H9 (cell line): ENCODE measurements around the gene KRCC1. TPM values are rescaled to one million over a fixed set of nuclear protein-coding genes. Genes with fewer than 3 reads are reported as not detected.

ENCODE experiments used
- DNase-seq: peaks from one replicate; pipeline ENCODE4 v3.0.0-alpha.2; 2017
- H2AFZ ChIP-seq: one replicate; pipeline ENCODE4 v1.6.1; 2013; ENCODE audit warnings: mild to moderate bottlenecking, low read length, control low read depth, moderate library complexity
- H2AK5ac ChIP-seq: 2 replicates; pipeline ENCODE4 v1.6.1; 2013; ENCODE audit warnings: low read length, control low read depth, mixed read lengths; ENCODE audit not compliant: insufficient read length
- H2BK120ac ChIP-seq: one replicate; pipeline ENCODE4 v1.6.1; 2013; ENCODE audit warnings: low read depth, mild to moderate bottlenecking, low read length, control low read depth, inconsistent platforms; ENCODE audit not compliant: poor library complexity, severe bottlenecking
- H2BK12ac ChIP-seq: 2 replicates; pipeline ENCODE4 v1.6.1; 2013; ENCODE audit warnings: low read length, control low read depth, mixed read lengths, low read depth; ENCODE audit not compliant: insufficient read length
- H2BK15ac ChIP-seq: 2 replicates; pipeline ENCODE4 v1.6.1; 2013; ENCODE audit warnings: low read depth, low read length, control low read depth
- H2BK20ac ChIP-seq: one replicate; pipeline ENCODE4 v1.6.1; 2013; ENCODE audit warnings: low read depth, mild to moderate bottlenecking, low read length, control low read depth, inconsistent platforms; ENCODE audit not compliant: poor library complexity, severe bottlenecking
- H2BK5ac ChIP-seq: 2 replicates; pipeline ENCODE4 v1.6.1; 2013; ENCODE audit warnings: low read length, control low read depth, mixed read lengths; ENCODE audit not compliant: insufficient read length
- H3K14ac ChIP-seq: 2 replicates; pipeline ENCODE4 v1.6.1; 2013; ENCODE audit warnings: low read length, control low read depth; ENCODE audit not compliant: insufficient read depth
- H3K18ac ChIP-seq: 2 replicates; pipeline ENCODE4 v1.6.1; 2013; ENCODE audit warnings: low read depth, mild to moderate bottlenecking, mixed read lengths, low read length, control low read depth; ENCODE audit not compliant: insufficient read length
- H3K23ac ChIP-seq: 2 replicates; pipeline ENCODE4 v1.6.1; 2013; ENCODE audit warnings: low read length, control low read depth, mixed read lengths, low read depth; ENCODE audit not compliant: insufficient read length
- H3K23me2 ChIP-seq: 2 replicates; pipeline ENCODE4 v1.6.1; 2013; ENCODE audit warnings: low read depth, mild to moderate bottlenecking, mixed read lengths, low read length, control low read depth; ENCODE audit not compliant: insufficient read length, poor library complexity, severe bottlenecking
- H3K27ac ChIP-seq: 2 replicates; pipeline ENCODE4 v1.5.1; 2013; ENCODE audit warnings: low read length, control low read depth, mixed read lengths, low read depth; ENCODE audit not compliant: insufficient read length
- H3K27me3 ChIP-seq: 2 replicates; pipeline ENCODE4 v1.6.1; 2013; ENCODE audit warnings: low read length, control low read depth, inconsistent platforms; ENCODE audit not compliant: insufficient read depth
- H3K4ac ChIP-seq: 2 replicates; pipeline ENCODE4 v1.6.1; 2013; ENCODE audit warnings: low read depth, mild to moderate bottlenecking, control low read depth, inconsistent platforms, low read length, moderate library complexity
- H3K4me1 ChIP-seq: 2 replicates; pipeline ENCODE4 v1.6.1; 2013; ENCODE audit warnings: low read length, control low read depth, inconsistent platforms; ENCODE audit not compliant: insufficient read depth
- H3K4me2 ChIP-seq: 2 replicates; pipeline ENCODE4 v1.6.1; 2013; ENCODE audit warnings: low read length, control low read depth, mixed read lengths; ENCODE audit not compliant: insufficient read length, insufficient read depth
- H3K56ac ChIP-seq: 2 replicates; pipeline ENCODE4 v1.6.1; 2013; ENCODE audit warnings: low read depth, mild to moderate bottlenecking, mixed read lengths, low read length, control low read depth; ENCODE audit not compliant: insufficient read length
- H3K79me1 ChIP-seq: 2 replicates; pipeline ENCODE4 v1.6.1; 2013; ENCODE audit warnings: low read depth, mild to moderate bottlenecking, moderate library complexity, low read length, control low read depth, inconsistent platforms; ENCODE audit not compliant: insufficient read depth, poor library complexity, severe bottlenecking
- H3K79me2 ChIP-seq: 2 replicates; pipeline ENCODE4 v1.6.1; 2013; ENCODE audit warnings: low read length, control low read depth, inconsistent platforms; ENCODE audit not compliant: insufficient read depth
- H3K9ac ChIP-seq: 2 replicates; pipeline ENCODE4 v1.6.1; 2013; ENCODE audit warnings: low read length, control low read depth, mixed read lengths; ENCODE audit not compliant: insufficient read length; ENCODE audit errors: extremely low read depth
- H3K9me3 ChIP-seq: one replicate; pipeline ENCODE4 v1.6.1; 2013; ENCODE audit warnings: low read depth, low read length, inconsistent platforms; ENCODE audit not compliant: control insufficient read depth
- H3T11ph ChIP-seq: one replicate; pipeline ENCODE4 v1.6.1; 2013; ENCODE audit warnings: mild to moderate bottlenecking, low read length, control low read depth, inconsistent platforms
- H4K20me1 ChIP-seq: one replicate; pipeline ENCODE4 v1.6.1; 2013; ENCODE audit not compliant: control insufficient read depth, insufficient read length, insufficient read depth
- H4K5ac ChIP-seq: 2 replicates; pipeline ENCODE4 v1.6.1; 2013; ENCODE audit warnings: low read depth, mild to moderate bottlenecking, mixed read lengths, low read length, control low read depth; ENCODE audit not compliant: insufficient read length
- H4K8ac ChIP-seq: replicated peaks from 2 replicates; pipeline ENCODE4 v1.6.1; 2013; ENCODE audit warnings: low read length, control low read depth, mixed read lengths, low read depth; ENCODE audit not compliant: insufficient read length
- H4K91ac ChIP-seq: 2 replicates; pipeline ENCODE4 v1.6.1; 2013; ENCODE audit warnings: low read depth, mild to moderate bottlenecking, moderate library complexity, mixed read lengths, low read length, control low read depth; ENCODE audit not compliant: insufficient read length
- H3K27ac Mint-ChIP-seq, 3 experiments: 2 replicates in 2 of 3; 3 replicates in 1 of 3; pipeline ENCODE4 v1.8.0; 2020 to 2021; ENCODE audit warnings: mixed read lengths in 3 of 3, mild to moderate bottlenecking in 1 of 3, moderate library complexity in 1 of 3
- H3K27me3 Mint-ChIP-seq: 2 replicates; pipeline ENCODE4 v1.8.0; 2021; ENCODE audit warnings: low read depth, mild to moderate bottlenecking, moderate library complexity, mixed read lengths
- H3K36me3 Mint-ChIP-seq, 3 experiments: 2 replicates in 2 of 3; 3 replicates in 1 of 3; pipeline ENCODE4 v1.8.0; 2020 to 2021; ENCODE audit warnings: low read depth in 3 of 3, mixed read lengths in 3 of 3; ENCODE audit not compliant: insufficient read depth in 1 of 3
- H3K4me1 Mint-ChIP-seq, 2 experiments: 2 replicates each; pipeline ENCODE4 v1.8.0; 2020; ENCODE audit warnings: mixed read lengths in 2 of 2
- H3K4me3 Mint-ChIP-seq, 2 experiments: 2 replicates in 1 of 2; 3 replicates in 1 of 2; pipeline ENCODE4 v1.8.0; 2020 to 2021; ENCODE audit warnings: mild to moderate bottlenecking in 2 of 2, mixed read lengths in 2 of 2, moderate library complexity in 1 of 2
- H3K9me3 Mint-ChIP-seq, 2 experiments: 2 replicates in 1 of 2; 3 replicates in 1 of 2; pipeline ENCODE4 v1.8.0; 2020; ENCODE audit warnings: mild to moderate bottlenecking in 2 of 2, mixed read lengths in 2 of 2, moderate library complexity in 1 of 2
- total RNA-seq: library from RNA; stranded (reverse); gene quantifications from 2 replicates; pipeline ENCODE4 v1.2.1, GENCODE V29; 2021
- TF ChIP-seq, protein P1 (sequence below): fragments of 200-600 bp; sonication (generic); conservative IDR thresholded peaks from 3 replicates; pipeline ENCODE4 v1.8.0; 2021; ENCODE audit warnings: antibody characterized with exemption, mild to moderate bottlenecking

The KRCC1 gene
- total RNA-seq, 1 experiment from 2014 or later, result 8.2 TPM

DNA sequence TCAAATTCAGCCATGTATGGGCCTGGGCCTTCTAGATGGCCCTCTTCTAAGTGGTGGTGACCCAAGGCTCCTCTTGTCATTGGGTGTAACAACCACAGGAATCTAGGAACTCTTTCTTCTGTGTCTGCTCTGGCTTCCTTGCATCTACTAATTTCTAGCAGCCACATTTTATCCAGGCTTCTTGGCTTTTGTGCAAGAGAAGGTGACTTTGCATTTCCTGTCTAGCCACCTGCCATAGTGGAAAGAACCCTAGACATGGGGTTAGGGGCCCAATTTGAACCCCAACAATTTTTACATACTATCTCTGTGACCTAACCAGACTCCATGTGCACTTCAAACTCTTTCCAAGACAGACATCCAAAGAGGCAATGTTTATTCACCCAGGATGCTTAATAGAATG is 37.2 kb upstream of the KRCC1 start:
- no peak overlapping the region for H4K8ac ChIP-seq
- TF ChIP-seq, protein P1, sequence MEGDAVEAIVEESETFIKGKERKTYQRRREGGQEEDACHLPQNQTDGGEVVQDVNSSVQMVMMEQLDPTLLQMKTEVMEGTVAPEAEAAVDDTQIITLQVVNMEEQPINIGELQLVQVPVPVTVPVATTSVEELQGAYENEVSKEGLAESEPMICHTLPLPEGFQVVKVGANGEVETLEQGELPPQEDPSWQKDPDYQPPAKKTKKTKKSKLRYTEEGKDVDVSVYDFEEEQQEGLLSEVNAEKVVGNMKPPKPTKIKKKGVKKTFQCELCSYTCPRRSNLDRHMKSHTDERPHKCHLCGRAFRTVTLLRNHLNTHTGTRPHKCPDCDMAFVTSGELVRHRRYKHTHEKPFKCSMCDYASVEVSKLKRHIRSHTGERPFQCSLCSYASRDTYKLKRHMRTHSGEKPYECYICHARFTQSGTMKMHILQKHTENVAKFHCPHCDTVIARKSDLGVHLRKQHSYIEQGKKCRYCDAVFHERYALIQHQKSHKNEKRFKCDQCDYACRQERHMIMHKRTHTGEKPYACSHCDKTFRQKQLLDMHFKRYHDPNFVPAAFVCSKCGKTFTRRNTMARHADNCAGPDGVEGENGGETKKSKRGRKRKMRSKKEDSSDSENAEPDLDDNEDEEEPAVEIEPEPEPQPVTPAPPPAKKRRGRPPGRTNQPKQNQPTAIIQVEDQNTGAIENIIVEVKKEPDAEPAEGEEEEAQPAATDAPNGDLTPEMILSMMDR, result no peak
- H4K91ac ChIP-seq, result no peak overlapping the region
- H3K4me2 ChIP-seq, result no peak overlapping the region
- Mint-ChIP-seq H3K27me3 (no peaks in the 10 kb centered on the region), H3K4me3 (no peak overlapping the region), H3K27ac (no peak overlapping the region), H3K9me3 (no peaks in the 10 kb centered on the region), H3K4me1 (peaks cover 12 to 24% of the 10 kb centered on the region in 2 experiments), H3K36me3 (no peaks in the 10 kb centered on the region)
- no peak overlapping the region for H3K56ac ChIP-seq
- H3K4me1 ChIP-seq, result no peaks in the 10 kb centered on the region; the same call in 1 of the 2 replicates
- H3K23ac ChIP-seq, result no peak overlapping the region
- no peak overlapping the region for H2AK5ac ChIP-seq
- H2BK12ac ChIP-seq, result no peak overlapping the region
- H2BK5ac ChIP-seq, result no peak overlapping the region
- H2AFZ ChIP-seq, result no peak overlapping the region
- H4K20me1 ChIP-seq, result no peaks in the 10 kb centered on the region
- no peak overlapping the region for H4K5ac ChIP-seq
- no peak overlapping the region for H3K9ac ChIP-seq
- no peak overlapping the region for H3K14ac ChIP-seq
- H3K23me2 ChIP-seq, result no peaks in the 10 kb centered on the region
- H3K27me3 ChIP-seq, result no peaks in the 10 kb centered on the region
- no peak overlapping the region for H3T11ph ChIP-seq
- no peak overlapping the region for H3K27ac ChIP-seq
- no peaks in the 10 kb centered on the region for H3K79me1 ChIP-seq
- DNase-seq, result no peak
- H3K18ac ChIP-seq, result no peak overlapping the region
- no peaks in the 10 kb centered on the region for H3K9me3 ChIP-seq
- H3K79me2 ChIP-seq, result no peaks in the 10 kb centered on the region
- no peak overlapping the region for H2BK20ac ChIP-seq
- no peak overlapping the region for H2BK120ac ChIP-seq
- H2BK15ac ChIP-seq, result no peak overlapping the region
- no peak overlapping the region for H3K4ac ChIP-seq
